ENCODE results near the gene ANKRD37.

GRCh38 chr4:185384061-185384460 is 12.6 kb upstream of the ANKRD37 start:
- TF ChIP-seq SUZ12 (IDR thresholded peaks at IDR 0.05) = no peak
- no peak for TF ChIP-seq FOXK2 (IDR thresholded peaks at IDR 0.05)
- TF ChIP-seq ZNF384 (IDR thresholded peaks at IDR 0.05) = no peak
- no peak for TF ChIP-seq LEF1 (IDR thresholded peaks at IDR 0.05; ENCODE audit: borderline replicate concordance)
- no peak for TF ChIP-seq FOXA1 (IDR thresholded peaks at IDR 0.05)
- TF ChIP-seq FOXM1 (IDR thresholded peaks at IDR 0.05; ENCODE audit: borderline replicate concordance) = no peak
